ENCODE data around the gene KLHL22. TPM values are rescaled to one million over a fixed set of nuclear protein-coding genes. Genes with fewer than 3 reads are reported as not detected.
A peak's percentile ranks its signal among the peaks of the same experiment; 100 is the strongest.

Gene KLHL22
- total RNA-seq, 1 donor from 2014 or later: 14.3 TPM

- Histone ChIP-seq H4K20me1 (ENCODE audit: low read depth) (peaks cover 84% of the 10 kb centered on the region), H3K27me3 (peaks cover 99% of the 10 kb centered on the region), H3K4me2 (peak overlapping the region; percentile 89), H3K9me3 (ENCODE audit: low read depth) (no peaks in the 10 kb centered on the region), H3K79me2 (ENCODE audit: low read depth) (no peaks in the 10 kb centered on the region), H3K36me3 (no peaks in the 10 kb centered on the region), H3K9ac (no peak overlapping the region), H2AFZ (replicated peaks) (no peak overlapping the region), H3K27ac (no peak overlapping the region), H3F3A (ENCODE audit: low read depth) (peaks cover 20% of the 10 kb centered on the region), H3K4me3 (peak overlapping the region; percentile 54), H3K4me1 (no peaks in the 10 kb centered on the region)
- no peak for TF ChIP-seq EZH2phosphoT487 (IDR thresholded peaks at IDR 0.05)
- TF ChIP-seq EZH2 (IDR thresholded peaks at IDR 0.05): no peak
- TF ChIP-seq CTCF (IDR thresholded peaks at IDR 0.05): no peak
- Mint-ChIP-seq H3K27me3 (ENCODE audit: insufficient read depth, low read depth) (peaks cover 32% of the 10 kb centered on the region), H3K27ac (no peak overlapping the region), H3K4me3 (peak overlapping the region; percentile 78), H3K4me1 (peaks cover 26% of the 10 kb centered on the region), H3K9me3 (no peaks in the 10 kb centered on the region), H3K36me3 (peaks cover 5% of the 10 kb centered on the region)
- no peak for DNase-seq (ENCODE audit: low spot score)
Observed at GRCh38 chr22:20435436-20436306, 59.9 kb downstream of the KLHL22 start.

GRCh38 chr22:20434773-20435172 lies 60.8 kb downstream of the KLHL22 start:
- Histone ChIP-seq H3K4me1 (no peaks in the 10 kb centered on the region), H2AFZ (replicated peaks) (no peak overlapping the region), H3K27ac (no peak overlapping the region), H3K9ac (no peak overlapping the region), H3K27me3 (peaks cover 100% of the 10 kb centered on the region), H3K4me3 (no peak overlapping the region), H3K36me3 (no peaks in the 10 kb centered on the region), H3F3A (ENCODE audit: low read depth) (peaks cover 20% of the 10 kb centered on the region), H4K20me1 (ENCODE audit: low read depth) (peaks cover 89% of the 10 kb centered on the region), H3K9me3 (ENCODE audit: low read depth) (no peaks in the 10 kb centered on the region), H3K79me2 (ENCODE audit: low read depth) (no peaks in the 10 kb centered on the region), H3K4me2 (no peak overlapping the region)
- no peak for DNase-seq (ENCODE audit: low spot score)
- Mint-ChIP-seq H3K4me1 (peaks cover 26% of the 10 kb centered on the region), H3K36me3 (peaks cover 2% of the 10 kb centered on the region), H3K27me3 (ENCODE audit: insufficient read depth, low read depth) (peaks cover 40% of the 10 kb centered on the region), H3K4me3 (peak overlapping the region; percentile 78), H3K27ac (no peak overlapping the region), H3K9me3 (no peaks in the 10 kb centered on the region)
- TF ChIP-seq EZH2phosphoT487 (IDR thresholded peaks at IDR 0.05): no peak

- H3K27ac ChIP-seq: no peak overlapping the region
- peaks cover 2% of the 10 kb centered on the region for H3K36me3 Mint-ChIP-seq
- no peaks in the 10 kb centered on the region for H3K4me1 ChIP-seq
- no peaks in the 10 kb centered on the region for H3K9me3 Mint-ChIP-seq
- H3K4me1 Mint-ChIP-seq: peaks cover 23% of the 10 kb centered on the region
- H3K36me3 ChIP-seq: no peaks in the 10 kb centered on the region
- peaks cover 90% of the 10 kb centered on the region for H4K20me1 ChIP-seq (ENCODE audit: low read depth)
- no peaks in the 10 kb centered on the region for H3K79me2 ChIP-seq (ENCODE audit: low read depth)
- H3K9me3 ChIP-seq (ENCODE audit: low read depth): no peaks in the 10 kb centered on the region
- no peak overlapping the region for H3K4me2 ChIP-seq
- no peak overlapping the region for H3K27ac Mint-ChIP-seq
- no peak for DNase-seq (ENCODE audit: low spot score)
- H3K4me3 Mint-ChIP-seq: no peak overlapping the region
- no peak overlapping the region for H2AFZ ChIP-seq (replicated peaks)
- H3K9ac ChIP-seq: no peak overlapping the region
- TF ChIP-seq EZH2phosphoT487 (IDR thresholded peaks at IDR 0.05) (no peak), EZH2 (IDR thresholded peaks at IDR 0.05) (no peak), CTCF (IDR thresholded peaks at IDR 0.05) (no peak)
- H3F3A ChIP-seq (ENCODE audit: low read depth): peaks cover 20% of the 10 kb centered on the region
- H3K4me3 ChIP-seq: no peak overlapping the region
- H3K27me3 Mint-ChIP-seq (ENCODE audit: insufficient read depth, low read depth): peaks cover 40% of the 10 kb centered on the region
- H3K27me3 ChIP-seq: peaks cover 100% of the 10 kb centered on the region
Observed at GRCh38 chr22:20434264-20434751, 61.3 kb downstream of the KLHL22 start.
